HCT116 (cell line): Measurements from ENCODE around the gene METTL24. TPM values are rescaled to one million over a fixed set of nuclear protein-coding genes. Genes with fewer than 3 reads are reported as not detected.

Source experiments
- ATAC-seq: fragments of 200-7000 bp; cut with Tn5 transposase; 2 replicates; pipeline ENCODE4 v1.9.1; 2020; ENCODE audit warnings: mild to moderate bottlenecking, moderate library complexity
- BruUV-seq: library from RNA; stranded (reverse); fragments of 400-500 nt; replicated peaks from 2 replicates; lab custom pipeline; 2021; lab: Mats Ljungman, UMichigan
- CTCF ChIA-PET: fragments of 300-600 bp; sonication (Branson Sonifier 250); formaldehyde crosslinking; loops from one replicate; lab custom pipeline; 2021; ENCODE audit warnings: antibody characterized with exemption; lab: Charles Lee
- POLR2A ChIA-PET: fragments of 300-600, 350-600 bp; sonication (Branson Sonifier 250); formaldehyde crosslinking; loops from one replicate; lab custom pipeline; 2021; ENCODE audit warnings: antibody characterized with exemption; lab: Charles Lee
- RAD21 ChIA-PET, 2 experiments: fragments of 300-600 bp; sonication (Branson Sonifier 250); formaldehyde crosslinking; loops; one replicate each; lab custom pipeline; 2023; ENCODE audit warnings: low total read pairs in 2 of 2; ENCODE audit not compliant: uncharacterized antibody in 2 of 2, unreplicated experiment in 2 of 2, low non-redundant PET in 1 of 2; lab: Charles Lee
- DNase-seq: peaks from one replicate; pipeline ENCODE4 v3.0.0-alpha.2; 2010; ENCODE audit warnings: low read depth, low spot score
- H2AFZ ChIP-seq: fragments of 200-600 bp; shearing (Covaris generic), sonication (generic); 2 replicates; pipeline ENCODE4 v1.6.1; 2017; ENCODE audit warnings: low read depth, mixed run types, mixed read lengths, antibody characterized with exemption, low read length; ENCODE audit not compliant: poor library complexity, severe bottlenecking
- H3K27ac ChIP-seq: 2 replicates; pipeline ENCODE4 v1.5.1; 2012; ENCODE audit warnings: low read depth, low read length
- H3K27me3 ChIP-seq: fragments of 200-600 bp; sonication (generic); 2 replicates; pipeline ENCODE4 v1.6.1; 2016; ENCODE audit warnings: mixed run types, low read length, mixed read lengths; ENCODE audit not compliant: insufficient read depth
- H3K36me3 ChIP-seq, 2 experiments: fragments of 200-500 bp in 1 of 2; fragments of 200-600 bp in 1 of 2; sonication (Bioruptor generic) in 1 of 2; sonication (generic) in 1 of 2; 2 replicates each; pipeline versions ENCODE4 v1.5.1 to v1.6.1; 2014 to 2016; ENCODE audit warnings: low read length in 2 of 2, inconsistent platforms in 1 of 2, mixed read lengths in 1 of 2, mixed run types in 1 of 2; ENCODE audit not compliant: insufficient read depth in 2 of 2, control insufficient read depth in 1 of 2
- H3K4me1 ChIP-seq, 2 experiments: fragments of 200-600 bp in 1 of 2; sonication (generic) in 1 of 2; 2 replicates each; pipeline versions ENCODE4 v1.5.1 to v1.6.1; 2012 to 2017; ENCODE audit warnings: low read length in 2 of 2, inconsistent platforms in 1 of 2, mild to moderate bottlenecking in 1 of 2, mixed read lengths in 1 of 2, mixed run types in 1 of 2, moderate library complexity in 1 of 2; ENCODE audit not compliant: insufficient read depth in 2 of 2, control insufficient read depth in 1 of 2
- H3K4me2 ChIP-seq: fragments of 200-600 bp; sonication (generic); 2 replicates; pipeline ENCODE4 v1.6.1; 2017; ENCODE audit warnings: mixed run types, low read length, mixed read lengths
- H3K4me3 ChIP-seq, 2 experiments: fragments of 200-600 bp in 1 of 2; sonication (generic) in 1 of 2; replicated peaks in 1 of 2; 2 replicates each; pipeline ENCODE4 v1.5.1; 2011 to 2016; ENCODE audit warnings: low read length in 2 of 2, control low read depth in 1 of 2, low read depth in 1 of 2, mild to moderate bottlenecking in 1 of 2, mixed read lengths in 1 of 2, mixed run types in 1 of 2
- H3K79me2 ChIP-seq: fragments of 200-600 bp; sonication (generic); 2 replicates; pipeline ENCODE4 v1.6.1; 2017; ENCODE audit warnings: mild to moderate bottlenecking, mixed run types, low read length, moderate library complexity, mixed read lengths; ENCODE audit not compliant: insufficient read depth
- H3K9ac ChIP-seq: fragments of 200-600 bp; sonication (generic); 2 replicates; pipeline ENCODE4 v1.6.1; 2016; ENCODE audit warnings: low read length, mixed read lengths
- H3K9me2 ChIP-seq: fragments of 200-600 bp; sonication (generic), shearing (Covaris generic); 2 replicates; pipeline ENCODE4 v1.6.1; 2017; ENCODE audit warnings: mixed run types, mild to moderate bottlenecking, moderate library complexity; ENCODE audit not compliant: insufficient read depth
- H3K9me3 ChIP-seq, 2 experiments: fragments of 200-500 bp in 1 of 2; fragments of 200-600 bp in 1 of 2; sonication (Bioruptor generic) in 1 of 2; sonication (generic) in 1 of 2; 2 replicates each; pipeline ENCODE4 v1.6.1; 2014 to 2017; ENCODE audit warnings: low read length in 2 of 2, mixed read lengths in 2 of 2, inconsistent platforms in 1 of 2, low read depth in 1 of 2, mild to moderate bottlenecking in 1 of 2, mixed run types in 1 of 2, moderate library complexity in 1 of 2; ENCODE audit not compliant: control insufficient read depth in 1 of 2, insufficient read depth in 1 of 2
- H4K20me1 ChIP-seq: fragments of 200-600 bp; sonication (generic), shearing (Covaris generic); 2 replicates; pipeline ENCODE4 v1.6.1; 2017; ENCODE audit warnings: mixed run types, mild to moderate bottlenecking, moderate library complexity; ENCODE audit not compliant: insufficient read depth
- CBX3 ChIP-seq: IDR thresholded peaks from 2 replicates; pipeline ENCODE4 v1.6.1; 2012; ENCODE audit warnings: low read depth
- CEBPB ChIP-seq: IDR thresholded peaks from 2 replicates; pipeline ENCODE4 v1.6.1; 2012; ENCODE audit warnings: low read depth
- EGR1 ChIP-seq: IDR thresholded peaks from 2 replicates; pipeline ENCODE4 v1.6.1; 2012; ENCODE audit warnings: low read depth
- ELF1 ChIP-seq: IDR thresholded peaks from 2 replicates; pipeline ENCODE4 v1.6.1; 2012; ENCODE audit warnings: low read depth, borderline replicate concordance
- EZH2 ChIP-seq: fragments of 200-600 bp; sonication (generic); IDR thresholded peaks from 2 replicates; pipeline ENCODE4 v1.6.1; 2017; ENCODE audit warnings: antibody characterized with exemption, mixed run types
- EZH2phosphoT487 ChIP-seq: fragments of 200-600 bp; IDR thresholded peaks from 2 replicates; pipeline ENCODE4 v1.6.1; 2018; ENCODE audit warnings: antibody characterized with exemption, borderline replicate concordance
- FOSL1 ChIP-seq: IDR thresholded peaks from 2 replicates; pipeline ENCODE4 v1.6.1; 2012; ENCODE audit warnings: low read depth
- JUND ChIP-seq: IDR thresholded peaks from 2 replicates; pipeline ENCODE4 v1.6.1; 2012
- RAD21 ChIP-seq: IDR thresholded peaks from 2 replicates; pipeline ENCODE4 v1.6.1; 2012; ENCODE audit warnings: low read depth, mild to moderate bottlenecking
- SIN3A ChIP-seq: IDR thresholded peaks from 2 replicates; pipeline ENCODE4 v1.6.1; 2012; ENCODE audit warnings: low read depth
- SP1 ChIP-seq: IDR thresholded peaks from 2 replicates; pipeline ENCODE4 v1.6.1; 2012; ENCODE audit warnings: low read depth
- SRF ChIP-seq: IDR thresholded peaks from 2 replicates; pipeline ENCODE4 v1.6.1; 2012; ENCODE audit warnings: low read depth
- ZFX ChIP-seq: fragments of 450-650 bp; IDR thresholded peaks from 2 replicates; pipeline ENCODE4 v1.6.1; 2017
- ZNF274 ChIP-seq: fragments of 200-500 bp; sonication (Bioruptor generic); IDR thresholded peaks from 2 replicates; pipeline ENCODE4 v1.6.1; 2014; ENCODE audit warnings: mild to moderate bottlenecking, low read depth, low read length, inconsistent platforms
- intact Hi-C: fragments of 100-400 bp; cut with micrococcal nuclease; formaldehyde crosslinking; loops from 2 replicates; pipeline ENCODE4 v1.10.0; 2022
- total RNA-seq: library from RNA; stranded (reverse); gene quantifications from one replicate; pipeline ENCODE4 v1.2.1, GENCODE V29; 2021; ENCODE audit not compliant: unreplicated experiment
- TF ChIP-seq, protein P1 (sequence below): IDR thresholded peaks from 2 replicates; pipeline ENCODE4 v1.6.1; 2012
- TF ChIP-seq, protein P2 (sequence below), 3 experiments: fragments of 200-600 bp in 1 of 3; sonication (generic) in 1 of 3; IDR thresholded peaks in 2 of 3; conservative IDR thresholded peaks in 1 of 3; 2 replicates each; pipeline ENCODE4 v1.5.1; 2012 to 2017; ENCODE audit warnings: low read depth in 2 of 3, low read length in 2 of 3, antibody characterized with exemption in 1 of 3, borderline replicate concordance in 1 of 3, control low read depth in 1 of 3, mild to moderate bottlenecking in 1 of 3, mixed read lengths in 1 of 3, mixed run types in 1 of 3, moderate library complexity in 1 of 3; ENCODE audit not compliant: insufficient read depth in 1 of 3
- TF ChIP-seq, protein P3 (sequence below): IDR thresholded peaks from 2 replicates; pipeline ENCODE4 v1.6.1; 2011; ENCODE audit warnings: mild to moderate bottlenecking, low read length, moderate library complexity; ENCODE audit not compliant: insufficient replicate concordance; ENCODE audit errors: extremely low read depth
- TF ChIP-seq, protein P4 (sequence below): IDR thresholded peaks from 2 replicates; pipeline ENCODE4 v1.6.1; 2012; ENCODE audit warnings: low read depth

The METTL24 gene
- total RNA-seq, 1 experiment from 2014 or later: not detected

DNA sequence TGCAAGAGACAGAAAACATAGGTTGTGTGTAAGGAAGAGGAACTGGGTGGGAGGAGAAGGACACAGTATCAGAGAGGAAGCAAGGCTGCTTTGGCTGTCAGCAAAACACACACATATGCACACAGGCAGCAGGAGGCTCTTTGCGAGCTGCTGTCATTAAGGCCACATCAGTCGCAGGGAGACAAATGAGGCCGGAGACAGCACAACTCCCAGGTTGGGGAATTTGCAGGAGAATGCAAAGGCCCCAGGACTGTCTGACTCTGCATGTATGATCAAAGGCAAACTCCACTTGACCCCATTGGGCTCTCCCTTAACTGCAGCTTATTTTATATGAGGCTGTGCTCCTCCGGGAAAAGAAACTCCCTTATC is 35.3 kb downstream of the METTL24 start:
- no peak overlapping the region for H2AFZ ChIP-seq
- H4K20me1 ChIP-seq: no peaks in the 10 kb centered on the region
- no peak overlapping the region for H3K4me3 ChIP-seq
- CTCF ChIA-PET: interaction anchor here (1.0 kb wide), 1 partner anchor 19 kb away, joined by 3 read pairs; no protein-coding TSS in a partner anchor
- H3K27me3 ChIP-seq: no peaks in the 10 kb centered on the region
- no peaks in the 10 kb centered on the region for H3K9me2 ChIP-seq
- no peaks in the 10 kb centered on the region for H3K79me2 ChIP-seq
- BruUV-seq: no TSS peak
- H3K9me3 ChIP-seq: no peaks in the 10 kb centered on the region
- POLR2A ChIA-PET: no interaction called here
- H3K36me3 ChIP-seq: no peaks in the 10 kb centered on the region
- H3K9ac ChIP-seq: no peak overlapping the region
- ATAC-seq (no peak), DNase-seq (no peak)
- H3K4me2 ChIP-seq: no peak overlapping the region
- TF ChIP-seq SIN3A (no peak), ELF1 (no peak), FOSL1 (no peak), SRF (no peak), ZNF274 (no peak), JUND (no peak), EZH2 (no peak), CEBPB (no peak), EGR1 (no peak), ZFX (no peak), CBX3 (no peak), EZH2phosphoT487 (no peak), SP1 (no peak), RAD21 (no peak)
- TF ChIP-seq, protein P1, sequence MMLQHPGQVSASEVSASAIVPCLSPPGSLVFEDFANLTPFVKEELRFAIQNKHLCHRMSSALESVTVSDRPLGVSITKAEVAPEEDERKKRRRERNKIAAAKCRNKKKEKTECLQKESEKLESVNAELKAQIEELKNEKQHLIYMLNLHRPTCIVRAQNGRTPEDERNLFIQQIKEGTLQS: no peak
- TF ChIP-seq, protein P2, sequence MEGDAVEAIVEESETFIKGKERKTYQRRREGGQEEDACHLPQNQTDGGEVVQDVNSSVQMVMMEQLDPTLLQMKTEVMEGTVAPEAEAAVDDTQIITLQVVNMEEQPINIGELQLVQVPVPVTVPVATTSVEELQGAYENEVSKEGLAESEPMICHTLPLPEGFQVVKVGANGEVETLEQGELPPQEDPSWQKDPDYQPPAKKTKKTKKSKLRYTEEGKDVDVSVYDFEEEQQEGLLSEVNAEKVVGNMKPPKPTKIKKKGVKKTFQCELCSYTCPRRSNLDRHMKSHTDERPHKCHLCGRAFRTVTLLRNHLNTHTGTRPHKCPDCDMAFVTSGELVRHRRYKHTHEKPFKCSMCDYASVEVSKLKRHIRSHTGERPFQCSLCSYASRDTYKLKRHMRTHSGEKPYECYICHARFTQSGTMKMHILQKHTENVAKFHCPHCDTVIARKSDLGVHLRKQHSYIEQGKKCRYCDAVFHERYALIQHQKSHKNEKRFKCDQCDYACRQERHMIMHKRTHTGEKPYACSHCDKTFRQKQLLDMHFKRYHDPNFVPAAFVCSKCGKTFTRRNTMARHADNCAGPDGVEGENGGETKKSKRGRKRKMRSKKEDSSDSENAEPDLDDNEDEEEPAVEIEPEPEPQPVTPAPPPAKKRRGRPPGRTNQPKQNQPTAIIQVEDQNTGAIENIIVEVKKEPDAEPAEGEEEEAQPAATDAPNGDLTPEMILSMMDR (IDR thresholded peaks at IDR 0.05 in 2 of 3, conservative IDR thresholded peaks at IDR 0.05 in 1 of 3; ENCODE audit: borderline replicate concordance in 1 of 3, insufficient read depth in 1 of 3, low read depth in 2 of 3, low read length in 2 of 3): no peak
- TF ChIP-seq, protein P3, sequence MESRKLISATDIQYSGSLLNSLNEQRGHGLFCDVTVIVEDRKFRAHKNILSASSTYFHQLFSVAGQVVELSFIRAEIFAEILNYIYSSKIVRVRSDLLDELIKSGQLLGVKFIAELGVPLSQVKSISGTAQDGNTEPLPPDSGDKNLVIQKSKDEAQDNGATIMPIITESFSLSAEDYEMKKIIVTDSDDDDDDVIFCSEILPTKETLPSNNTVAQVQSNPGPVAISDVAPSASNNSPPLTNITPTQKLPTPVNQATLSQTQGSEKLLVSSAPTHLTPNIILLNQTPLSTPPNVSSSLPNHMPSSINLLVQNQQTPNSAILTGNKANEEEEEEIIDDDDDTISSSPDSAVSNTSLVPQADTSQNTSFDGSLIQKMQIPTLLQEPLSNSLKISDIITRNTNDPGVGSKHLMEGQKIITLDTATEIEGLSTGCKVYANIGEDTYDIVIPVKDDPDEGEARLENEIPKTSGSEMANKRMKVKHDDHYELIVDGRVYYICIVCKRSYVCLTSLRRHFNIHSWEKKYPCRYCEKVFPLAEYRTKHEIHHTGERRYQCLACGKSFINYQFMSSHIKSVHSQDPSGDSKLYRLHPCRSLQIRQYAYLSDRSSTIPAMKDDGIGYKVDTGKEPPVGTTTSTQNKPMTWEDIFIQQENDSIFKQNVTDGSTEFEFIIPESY: no peak
- TF ChIP-seq, protein P4, sequence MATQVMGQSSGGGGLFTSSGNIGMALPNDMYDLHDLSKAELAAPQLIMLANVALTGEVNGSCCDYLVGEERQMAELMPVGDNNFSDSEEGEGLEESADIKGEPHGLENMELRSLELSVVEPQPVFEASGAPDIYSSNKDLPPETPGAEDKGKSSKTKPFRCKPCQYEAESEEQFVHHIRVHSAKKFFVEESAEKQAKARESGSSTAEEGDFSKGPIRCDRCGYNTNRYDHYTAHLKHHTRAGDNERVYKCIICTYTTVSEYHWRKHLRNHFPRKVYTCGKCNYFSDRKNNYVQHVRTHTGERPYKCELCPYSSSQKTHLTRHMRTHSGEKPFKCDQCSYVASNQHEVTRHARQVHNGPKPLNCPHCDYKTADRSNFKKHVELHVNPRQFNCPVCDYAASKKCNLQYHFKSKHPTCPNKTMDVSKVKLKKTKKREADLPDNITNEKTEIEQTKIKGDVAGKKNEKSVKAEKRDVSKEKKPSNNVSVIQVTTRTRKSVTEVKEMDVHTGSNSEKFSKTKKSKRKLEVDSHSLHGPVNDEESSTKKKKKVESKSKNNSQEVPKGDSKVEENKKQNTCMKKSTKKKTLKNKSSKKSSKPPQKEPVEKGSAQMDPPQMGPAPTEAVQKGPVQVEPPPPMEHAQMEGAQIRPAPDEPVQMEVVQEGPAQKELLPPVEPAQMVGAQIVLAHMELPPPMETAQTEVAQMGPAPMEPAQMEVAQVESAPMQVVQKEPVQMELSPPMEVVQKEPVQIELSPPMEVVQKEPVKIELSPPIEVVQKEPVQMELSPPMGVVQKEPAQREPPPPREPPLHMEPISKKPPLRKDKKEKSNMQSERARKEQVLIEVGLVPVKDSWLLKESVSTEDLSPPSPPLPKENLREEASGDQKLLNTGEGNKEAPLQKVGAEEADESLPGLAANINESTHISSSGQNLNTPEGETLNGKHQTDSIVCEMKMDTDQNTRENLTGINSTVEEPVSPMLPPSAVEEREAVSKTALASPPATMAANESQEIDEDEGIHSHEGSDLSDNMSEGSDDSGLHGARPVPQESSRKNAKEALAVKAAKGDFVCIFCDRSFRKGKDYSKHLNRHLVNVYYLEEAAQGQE: no peak
- H3K27ac ChIP-seq: no peak overlapping the region
- RAD21 ChIA-PET: no interaction called here
- intact Hi-C loops: no loop called here
- no peaks in the 10 kb centered on the region for H3K4me1 ChIP-seq
